WERI-Rb-1 (cell line): ENCODE results near the gene FMN2.
"Not testable (repeated sequence)": the region's sequence is repeated elsewhere in the genome, so short reads cannot be mapped to it uniquely, and the experiment has no call there.

Source experiments
- DNase-seq: peaks from one replicate; pipeline ENCODE4 v3.0.0-alpha.2; 2020
- H3K27ac ChIP-seq: fragments of 250-450 bp; sonication (Bioruptor Pico); 2 replicates; pipeline ENCODE4 v1.5.1; 2020; ENCODE audit warnings: mild to moderate bottlenecking, moderate library complexity
- H3K27me3 ChIP-seq: fragments of 250-450 bp; sonication (Bioruptor Pico); 2 replicates; pipeline ENCODE4 v1.5.1; 2021; ENCODE audit warnings: mild to moderate bottlenecking, low read depth, moderate library complexity; ENCODE audit not compliant: insufficient read depth, severe bottlenecking
- H3K36me3 ChIP-seq: fragments of 250-450 bp; sonication (Bioruptor Pico); 2 replicates; pipeline ENCODE4 v1.5.1; 2020; ENCODE audit warnings: mild to moderate bottlenecking, moderate library complexity
- H3K4me3 ChIP-seq: 2 replicates; pipeline ENCODE4 v1.5.1; 2011; ENCODE audit warnings: low read depth, mild to moderate bottlenecking, control low read depth, low read length
- H3K9me3 ChIP-seq: fragments of 250-450 bp; sonication (Bioruptor Pico); 2 replicates; pipeline ENCODE4 v1.5.1; 2021; ENCODE audit warnings: mild to moderate bottlenecking, moderate library complexity; ENCODE audit not compliant: severe bottlenecking
- TF ChIP-seq, protein P1 (sequence below): IDR thresholded peaks from 2 replicates; pipeline ENCODE4 v1.5.1; 2011; ENCODE audit warnings: low read depth, mild to moderate bottlenecking, control low read depth, inconsistent platforms, low read length

FMN2 gene

DNA sequence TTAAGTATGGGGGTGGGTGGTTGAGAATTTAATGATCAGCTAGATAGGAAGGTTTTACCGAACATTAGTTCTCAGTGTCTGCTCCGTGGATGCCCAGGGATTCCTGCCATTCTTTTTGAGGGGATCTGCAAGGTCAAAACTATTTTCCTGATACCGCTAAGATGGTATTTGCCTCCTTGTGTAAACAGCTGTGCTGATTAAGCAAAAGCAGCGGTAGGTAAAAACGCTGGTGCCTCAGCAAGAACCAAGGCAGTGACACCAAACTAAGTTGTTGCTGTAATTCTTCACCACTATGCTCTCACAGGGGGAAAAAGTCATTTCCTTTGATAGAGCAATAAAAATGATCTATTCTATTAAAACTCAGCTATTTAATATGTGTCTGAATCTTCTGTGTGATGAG is 229.0 kb downstream of the FMN2 start:
- TF ChIP-seq, protein P1, sequence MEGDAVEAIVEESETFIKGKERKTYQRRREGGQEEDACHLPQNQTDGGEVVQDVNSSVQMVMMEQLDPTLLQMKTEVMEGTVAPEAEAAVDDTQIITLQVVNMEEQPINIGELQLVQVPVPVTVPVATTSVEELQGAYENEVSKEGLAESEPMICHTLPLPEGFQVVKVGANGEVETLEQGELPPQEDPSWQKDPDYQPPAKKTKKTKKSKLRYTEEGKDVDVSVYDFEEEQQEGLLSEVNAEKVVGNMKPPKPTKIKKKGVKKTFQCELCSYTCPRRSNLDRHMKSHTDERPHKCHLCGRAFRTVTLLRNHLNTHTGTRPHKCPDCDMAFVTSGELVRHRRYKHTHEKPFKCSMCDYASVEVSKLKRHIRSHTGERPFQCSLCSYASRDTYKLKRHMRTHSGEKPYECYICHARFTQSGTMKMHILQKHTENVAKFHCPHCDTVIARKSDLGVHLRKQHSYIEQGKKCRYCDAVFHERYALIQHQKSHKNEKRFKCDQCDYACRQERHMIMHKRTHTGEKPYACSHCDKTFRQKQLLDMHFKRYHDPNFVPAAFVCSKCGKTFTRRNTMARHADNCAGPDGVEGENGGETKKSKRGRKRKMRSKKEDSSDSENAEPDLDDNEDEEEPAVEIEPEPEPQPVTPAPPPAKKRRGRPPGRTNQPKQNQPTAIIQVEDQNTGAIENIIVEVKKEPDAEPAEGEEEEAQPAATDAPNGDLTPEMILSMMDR, result no peak
- no peak overlapping the region for H3K4me3 ChIP-seq
- H3K27ac ChIP-seq, result no peak overlapping the region

DNA sequence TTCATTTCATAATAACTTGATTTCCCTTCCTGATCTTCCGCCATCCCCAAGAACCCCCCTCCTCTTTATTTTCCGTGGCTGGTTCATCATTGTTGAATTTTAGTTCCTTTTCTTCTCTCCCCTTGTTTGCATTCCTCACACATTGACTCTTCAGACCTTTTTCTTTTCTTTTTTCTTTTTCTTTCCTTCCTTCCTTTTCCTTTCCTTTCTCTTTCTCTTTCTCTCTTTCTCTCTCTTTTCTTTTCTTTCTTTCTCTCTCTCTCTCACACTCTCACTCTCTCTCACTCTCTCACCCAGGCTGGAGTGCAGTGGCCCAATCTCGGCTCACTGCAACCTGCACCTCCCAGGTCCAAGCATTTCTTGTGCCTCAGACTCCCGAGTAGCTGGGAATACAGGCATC is 231.3 kb downstream of the FMN2 start:
- H3K9me3 ChIP-seq, result no peaks in the 10 kb centered on the region
- H3K27ac ChIP-seq, result no peak overlapping the region
- H3K27me3 ChIP-seq, result no peaks in the 10 kb centered on the region
- no peak for DNase-seq
- H3K4me3 ChIP-seq, result no peak overlapping the region
- TF ChIP-seq, protein P1, result no peak
- H3K36me3 ChIP-seq, result peaks cover 23% of the 10 kb centered on the region

More for the DNA sequence above, 229.0 kb downstream of the FMN2 start:
- H3K9me3 ChIP-seq, result no peaks in the 10 kb centered on the region
- no peak for DNase-seq
- H3K36me3 ChIP-seq, result peaks cover 43% of the 10 kb centered on the region
- H3K27me3 ChIP-seq, result no peaks in the 10 kb centered on the region

DNA sequence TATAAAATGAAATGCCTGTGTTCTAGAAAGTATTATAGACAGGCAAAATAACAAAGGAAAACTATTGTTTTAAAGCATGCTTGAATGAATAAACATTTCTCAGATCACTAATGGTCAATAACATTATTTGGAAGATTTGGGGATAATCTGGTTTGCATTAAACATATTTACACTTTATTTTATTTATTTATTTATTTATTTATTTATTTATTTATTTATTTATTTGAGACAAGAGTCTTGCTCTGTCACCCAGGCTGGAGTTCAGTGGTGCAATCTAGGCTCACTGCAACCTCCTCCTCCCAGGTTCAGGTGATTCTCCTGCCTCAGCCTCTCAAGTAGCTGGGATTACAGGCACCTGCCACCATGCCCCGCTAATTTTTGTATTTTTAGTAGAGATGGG is 236.7 kb downstream of the FMN2 start:
- H3K27ac ChIP-seq, H3K4me3 ChIP-seq, DNase-seq, H3K27me3 ChIP-seq, H3K9me3 ChIP-seq: not testable (repeated sequence)
- peaks cover 39% of the 10 kb centered on the region for H3K36me3 ChIP-seq

DNA sequence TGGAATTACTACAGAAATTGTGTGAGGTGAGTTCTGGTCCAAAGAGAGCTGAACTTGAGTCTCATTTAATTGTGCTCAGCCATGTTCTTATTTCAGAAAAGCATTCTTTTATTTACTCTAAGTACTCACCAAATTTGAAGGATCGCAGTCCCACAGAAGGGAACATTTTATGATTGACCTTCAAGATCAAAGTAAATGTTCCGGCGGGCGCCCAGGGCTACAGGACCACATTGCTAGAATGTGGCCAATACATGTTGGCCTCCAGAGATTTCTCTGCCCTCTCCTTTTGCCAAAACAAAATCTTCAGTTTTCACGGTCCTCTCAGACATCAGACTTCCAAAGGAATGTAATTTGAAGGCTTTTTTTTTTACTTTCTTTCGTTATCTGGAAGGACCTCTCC is 237.8 kb downstream of the FMN2 start:
- Histone ChIP-seq H3K4me3 (no peak overlapping the region), H3K9me3 (no peaks in the 10 kb centered on the region), H3K27me3 (no peaks in the 10 kb centered on the region), H3K27ac (no peak overlapping the region), H3K36me3 (peaks cover 49% of the 10 kb centered on the region)
- no peak for DNase-seq
- TF ChIP-seq, protein P1, result no peak

DNA sequence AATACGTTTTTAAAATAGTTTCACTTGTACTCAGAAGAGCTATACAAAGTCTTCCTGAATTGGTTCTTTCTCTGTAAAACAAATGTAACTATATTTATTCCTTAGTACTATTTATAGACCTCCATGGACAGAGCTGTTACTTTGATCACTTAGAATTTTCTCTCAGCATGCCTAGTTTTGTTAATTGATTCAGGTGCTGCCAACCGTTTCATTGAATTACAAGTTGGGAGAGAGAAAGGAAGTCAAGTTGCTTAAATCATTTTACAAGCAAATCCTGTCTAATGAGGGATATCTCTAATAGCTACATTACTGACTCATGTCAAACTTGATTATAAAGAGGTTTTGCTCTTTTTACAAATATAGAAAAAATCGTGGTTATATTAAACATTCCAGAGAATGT is 241.0 kb downstream of the FMN2 start:
- DNase-seq, result no peak
- Histone ChIP-seq H3K4me3 (no peak overlapping the region), H3K36me3 (peaks cover 75% of the 10 kb centered on the region), H3K27me3 (no peaks in the 10 kb centered on the region), H3K9me3 (no peaks in the 10 kb centered on the region), H3K27ac (no peak overlapping the region)
- TF ChIP-seq, protein P1, result no peak

DNA sequence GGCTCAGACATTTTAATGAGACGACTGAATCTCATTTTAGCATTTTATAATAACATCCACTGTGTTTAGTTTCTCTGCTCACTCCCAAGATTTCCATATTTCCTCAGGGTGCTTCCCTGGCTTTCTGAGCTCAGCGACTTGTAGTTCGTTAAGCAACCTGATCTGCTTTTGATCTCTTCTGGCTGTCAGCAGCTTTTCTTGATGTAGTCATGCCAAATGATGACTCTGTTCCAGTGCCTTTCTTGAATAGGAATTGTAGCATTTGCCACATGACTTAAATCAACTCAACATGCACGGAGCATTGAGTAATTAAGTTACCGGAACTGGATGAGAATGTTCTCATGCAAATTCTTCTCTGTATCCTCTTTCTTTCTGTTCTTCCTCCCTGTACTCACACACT is 246.1 kb downstream of the FMN2 start:
- Histone ChIP-seq H3K9me3 (no peaks in the 10 kb centered on the region), H3K27me3 (no peaks in the 10 kb centered on the region), H3K27ac (no peak overlapping the region), H3K36me3 (peaks cover 78% of the 10 kb centered on the region), H3K4me3 (no peak overlapping the region)
- TF ChIP-seq, protein P1, result no peak
- DNase-seq, result no peak
